Stimulated activated CD4-positive, alpha-beta T cell treated with anti-CD3 and anti-CD28 coated beads, Interleukin-15, amount 100 ng/mL, for 24 hours (primary cell): ENCODE measurements around the gene B3GALT6.

Experiments used
- DNase-seq: peaks from one replicate; pipeline ENCODE4 v3.0.0-alpha.2; 2020

Gene B3GALT6

DNA sequence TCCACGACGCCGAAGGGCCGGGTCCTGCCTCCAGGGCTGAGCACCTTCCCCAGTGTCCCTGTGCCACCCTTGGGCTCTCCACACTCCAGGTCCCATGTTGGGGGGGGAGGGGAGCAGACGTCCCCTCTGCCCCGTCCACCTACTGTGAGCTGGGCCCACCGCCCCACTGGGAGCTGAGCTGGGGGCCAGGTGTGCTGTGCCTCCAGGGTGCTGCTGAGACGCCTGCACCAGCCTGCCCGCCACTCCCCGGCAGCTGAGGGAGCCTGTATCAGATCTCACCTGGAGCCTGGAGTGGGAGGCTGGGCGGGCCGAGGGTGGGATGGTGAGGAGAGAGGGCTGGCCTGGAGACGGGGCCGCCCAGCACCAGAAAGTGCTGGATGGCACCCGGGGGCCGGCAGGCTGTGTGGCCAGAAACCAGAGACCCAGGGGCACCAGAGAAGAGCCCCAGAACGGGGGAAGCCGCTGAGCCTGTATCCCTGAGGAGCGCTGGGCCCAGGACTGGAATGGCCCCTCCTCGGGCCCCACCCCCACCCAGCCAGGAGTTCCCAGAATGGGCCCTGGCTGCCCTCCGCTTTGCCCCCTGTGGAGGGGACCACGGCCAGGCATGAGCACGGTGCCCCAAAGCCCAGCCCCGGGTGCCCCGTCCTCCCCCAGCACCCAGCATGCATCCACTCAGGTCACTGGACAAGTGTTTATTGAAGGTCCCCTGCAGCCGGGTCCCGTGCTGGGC, 29.0 kb upstream of the B3GALT6 start:
- no peak for DNase-seq

DNA sequence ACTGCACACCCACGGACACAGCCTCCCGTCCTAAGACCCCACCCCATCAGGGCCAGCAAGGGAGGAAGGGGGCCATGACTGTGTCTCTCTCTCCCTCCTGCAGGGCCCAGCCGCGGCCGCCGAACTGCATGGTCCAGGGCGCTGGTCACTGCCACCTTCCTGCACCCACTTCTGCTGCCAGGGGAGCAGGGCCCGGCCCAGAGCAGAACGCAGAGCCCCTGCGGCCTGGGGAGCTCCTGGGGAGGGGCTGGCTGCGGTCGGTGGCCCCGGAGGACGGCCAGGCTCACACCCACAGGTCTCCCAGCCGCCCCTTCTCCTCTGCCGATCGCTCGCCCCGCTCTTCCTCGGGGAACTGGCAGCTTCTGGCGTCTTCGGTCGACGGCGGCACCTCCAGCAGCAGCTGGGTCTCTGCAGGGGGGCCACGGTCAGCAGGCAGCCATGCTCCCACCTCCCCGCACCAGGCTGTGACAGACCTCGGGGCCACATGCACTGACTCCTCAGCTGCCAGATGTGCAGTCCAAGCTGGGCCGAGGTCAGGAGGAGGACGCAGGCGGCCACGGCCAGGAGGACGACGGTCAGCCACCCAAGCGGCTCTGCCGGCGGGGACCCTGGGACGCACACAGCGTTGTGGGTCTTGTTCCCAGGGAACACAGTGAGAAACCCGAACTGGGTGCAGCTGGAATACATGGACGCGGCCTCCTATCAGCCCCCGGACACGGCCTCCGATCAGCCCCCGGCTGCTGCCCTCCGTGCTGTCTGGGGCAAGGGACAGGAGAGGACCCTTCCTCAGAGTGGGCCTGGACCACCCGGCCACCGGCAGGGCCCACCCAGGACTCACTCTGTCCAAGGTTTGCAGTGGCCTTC, 28.2 kb upstream of the B3GALT6 start:
- DNase-seq: no peak

DNA sequence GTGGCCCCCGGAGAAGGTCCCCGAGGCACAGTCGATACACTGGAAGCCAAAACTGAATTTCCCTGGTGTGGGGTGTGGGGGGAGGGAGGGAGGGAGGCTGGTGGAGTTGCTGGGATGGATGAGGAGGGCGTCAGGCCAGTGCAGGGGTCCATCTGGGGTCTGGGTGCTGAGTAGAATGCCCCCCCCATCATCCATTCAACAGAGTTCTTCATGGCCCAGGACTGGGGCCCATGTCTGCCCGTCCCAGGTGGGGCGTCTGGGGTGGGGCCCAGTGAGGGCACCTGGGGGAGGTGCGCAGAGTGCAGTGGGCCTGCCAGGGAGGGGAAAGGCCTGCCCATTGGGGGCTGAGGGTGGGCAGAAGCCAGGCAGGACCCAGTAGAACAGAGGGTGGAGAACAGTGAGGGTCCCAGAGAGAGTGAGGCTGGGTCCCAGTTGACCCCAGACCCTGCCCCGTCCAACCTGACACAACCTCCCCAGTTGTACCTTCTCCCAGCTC, 27.6 kb upstream of the B3GALT6 start:
- no peak for DNase-seq

DNA sequence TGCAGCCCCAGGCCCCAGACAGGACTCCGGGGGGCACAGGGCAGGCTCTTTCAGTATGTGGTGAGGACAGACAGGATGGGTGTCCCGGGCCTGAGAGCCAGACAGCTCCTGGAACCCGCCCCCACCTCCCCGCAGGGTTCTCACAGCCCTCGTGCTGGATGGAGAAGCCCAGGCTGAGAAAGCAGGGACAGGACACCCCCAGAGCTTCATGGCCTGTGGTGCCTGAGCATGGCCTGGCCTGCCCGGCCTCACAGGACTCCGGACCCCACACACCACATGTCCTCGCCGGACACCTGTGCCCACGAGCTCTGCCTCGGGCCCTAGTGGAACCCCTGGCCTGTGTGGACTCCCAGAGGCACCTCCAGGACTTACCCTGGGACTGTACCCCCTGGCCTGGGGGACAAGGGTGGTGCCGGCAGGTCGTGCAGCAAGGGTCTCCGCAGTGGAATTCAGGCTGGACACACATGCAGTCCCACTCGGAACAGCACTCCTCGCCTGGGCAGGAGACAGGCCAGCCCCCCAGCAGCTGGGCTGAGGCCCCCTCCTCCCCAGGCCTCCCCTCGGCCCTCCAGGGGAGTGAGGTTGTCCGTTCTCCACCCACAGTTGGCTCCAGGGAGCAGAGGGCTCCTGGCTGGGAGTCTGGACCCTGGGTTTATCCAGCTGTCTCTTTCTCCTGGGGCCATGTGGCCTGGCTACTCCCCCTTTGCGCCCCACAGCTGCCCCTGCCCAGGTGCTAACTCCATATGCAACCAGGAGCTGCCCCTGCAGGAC, 26.9 kb upstream of the B3GALT6 start:
- peak; percentile 7 for DNase-seq

DNA sequence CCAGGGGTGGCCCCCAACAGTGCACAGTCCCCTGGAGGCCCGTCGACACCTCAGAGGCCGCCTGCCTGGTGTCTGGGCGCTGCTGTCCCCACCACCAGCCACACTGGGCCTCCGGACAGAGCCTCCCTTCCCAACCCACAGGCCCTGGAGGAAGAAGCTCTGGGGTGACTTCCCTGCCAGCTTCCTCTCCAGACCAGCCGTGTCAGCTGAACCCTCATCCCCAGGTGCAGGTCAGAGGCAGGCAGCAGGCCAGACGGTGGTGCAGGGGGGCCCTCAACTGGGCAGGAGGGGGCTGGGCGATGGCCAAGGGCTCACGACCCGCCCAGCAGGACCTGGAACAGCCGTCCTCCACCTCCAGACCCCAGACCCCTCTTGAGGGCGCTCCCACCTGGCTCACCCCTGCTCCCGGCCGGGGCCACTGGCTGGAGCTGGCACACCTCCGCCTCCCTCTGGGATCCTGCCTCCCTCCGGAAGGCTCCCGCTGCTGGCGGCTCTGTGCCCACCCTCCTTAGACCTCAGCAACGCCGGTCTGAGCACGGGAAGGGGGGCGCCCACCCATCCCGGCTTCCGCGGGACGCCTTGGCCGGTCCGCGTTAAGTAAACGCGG, 26.2 kb upstream of the B3GALT6 start:
- no peak for DNase-seq

DNA sequence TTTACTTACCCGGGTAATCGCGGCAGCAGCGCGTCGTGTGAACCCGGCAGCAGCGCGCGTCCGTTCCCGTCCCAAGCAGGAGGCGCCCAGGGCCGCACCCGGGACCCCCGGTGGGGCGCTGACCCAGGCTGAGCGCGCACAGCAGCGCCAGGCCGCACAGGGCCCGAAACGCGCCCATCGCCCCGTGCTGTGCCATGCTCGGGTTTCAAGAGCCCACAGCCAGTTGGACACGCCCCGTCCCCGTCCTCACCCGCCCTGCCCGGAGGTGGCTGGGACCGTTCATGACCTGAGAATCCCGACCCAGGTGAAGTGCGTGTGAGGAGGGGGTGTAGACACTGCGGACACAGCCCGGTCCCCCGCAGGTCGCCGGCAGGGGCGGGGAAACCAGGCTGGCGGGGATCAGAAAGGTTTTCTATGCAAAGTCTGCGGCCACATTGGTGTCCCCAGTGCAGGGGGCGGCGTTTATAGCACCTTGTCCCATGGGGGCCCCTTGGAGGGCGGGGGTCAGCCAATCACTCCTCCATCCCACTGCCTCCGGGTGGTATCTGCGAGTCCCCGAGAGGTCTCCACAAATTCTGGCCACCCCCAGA, 25.6 kb upstream of the B3GALT6 start, which contains the start of gene TNFRSF18:
TSS of gene TNFRSF18 (minus strand) at position 217 of the 590 bp plus-strand sequence. CDS start at position 196, 21 bp downstream.
- peak; percentile 77 for DNase-seq

DNA sequence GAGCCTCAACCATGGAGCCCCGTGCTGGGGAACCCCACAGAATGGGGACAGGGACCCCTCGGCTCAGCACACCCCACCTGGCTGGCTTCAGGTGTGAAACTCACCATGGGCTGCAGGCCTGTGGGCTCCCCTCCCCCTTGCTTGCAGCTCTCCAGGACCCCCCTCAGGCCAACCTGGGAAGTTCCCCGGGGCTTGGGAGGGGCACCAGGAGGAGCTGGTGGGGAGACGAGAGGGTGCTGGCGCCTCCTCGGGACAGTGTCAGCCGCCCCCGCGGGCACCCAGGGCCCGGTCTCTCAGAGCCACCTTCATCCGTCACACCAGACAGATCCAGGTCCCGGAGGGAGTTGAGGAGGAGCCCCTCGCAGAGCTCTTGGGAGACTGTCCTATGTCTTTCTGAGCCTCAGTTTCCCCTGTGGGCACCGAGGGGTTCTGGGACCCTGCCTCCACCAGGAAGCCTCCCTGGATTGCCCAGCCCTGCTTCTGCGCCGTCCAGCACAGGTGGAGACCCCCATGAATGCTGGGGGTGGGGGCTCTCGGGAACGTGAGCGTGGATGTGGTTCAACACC, 25.0 kb upstream of the B3GALT6 start:
- peak; percentile 49 for DNase-seq

DNA sequence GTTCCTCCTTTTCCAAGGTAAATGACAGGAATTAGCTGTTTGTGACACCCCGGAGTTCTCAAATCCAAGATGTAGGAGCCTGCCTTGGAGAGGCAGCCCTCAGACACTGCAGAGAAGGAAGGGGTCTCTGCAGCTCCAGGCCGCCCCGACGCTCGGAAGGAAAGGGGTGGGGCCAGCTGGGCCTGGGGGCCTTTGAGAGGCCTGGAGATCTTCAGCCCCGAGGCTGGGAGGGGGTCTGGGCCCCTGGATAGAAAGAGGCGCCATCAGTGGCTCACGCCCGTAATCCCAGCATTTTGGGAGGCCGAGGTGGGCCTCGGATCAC, 24.5 kb upstream of the B3GALT6 start:
- DNase-seq: no peak

DNA sequence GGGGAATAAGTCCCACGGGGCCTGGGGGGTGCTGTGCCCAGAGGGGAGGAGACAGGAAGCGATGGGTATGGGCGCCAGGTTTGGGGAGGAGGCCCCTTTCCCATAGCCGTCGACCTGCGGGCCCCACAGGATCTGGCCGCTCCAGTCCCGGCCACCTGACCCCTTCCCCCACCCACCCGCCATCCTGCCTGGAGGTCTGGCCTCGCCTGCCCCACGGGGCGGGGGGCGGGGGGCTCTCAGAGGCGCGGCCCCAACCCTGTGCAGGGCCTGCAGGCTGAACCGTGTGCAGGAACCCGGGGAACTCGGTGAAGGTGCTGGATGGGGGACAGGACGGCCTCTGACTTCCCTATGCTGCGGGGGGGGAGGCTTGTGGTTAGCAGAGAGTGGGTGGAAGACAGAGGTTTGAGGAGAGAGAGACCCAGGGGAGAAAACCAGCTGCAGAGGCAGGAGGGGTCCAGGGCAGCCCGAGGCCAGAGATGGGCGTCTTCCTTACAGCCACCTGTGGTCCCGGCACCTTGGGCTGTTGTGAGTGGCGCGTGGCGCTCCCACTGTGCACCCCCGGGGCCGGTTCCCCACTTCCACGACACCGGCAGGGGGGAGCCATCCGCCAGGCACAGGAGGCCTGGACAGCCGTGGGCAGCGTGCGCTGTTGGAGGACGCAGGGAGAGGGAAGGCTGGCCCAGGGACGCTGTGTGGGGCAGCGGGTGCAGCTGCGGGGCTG, 23.2 kb upstream of the B3GALT6 start:
- DNase-seq: peak; percentile 78

DNA sequence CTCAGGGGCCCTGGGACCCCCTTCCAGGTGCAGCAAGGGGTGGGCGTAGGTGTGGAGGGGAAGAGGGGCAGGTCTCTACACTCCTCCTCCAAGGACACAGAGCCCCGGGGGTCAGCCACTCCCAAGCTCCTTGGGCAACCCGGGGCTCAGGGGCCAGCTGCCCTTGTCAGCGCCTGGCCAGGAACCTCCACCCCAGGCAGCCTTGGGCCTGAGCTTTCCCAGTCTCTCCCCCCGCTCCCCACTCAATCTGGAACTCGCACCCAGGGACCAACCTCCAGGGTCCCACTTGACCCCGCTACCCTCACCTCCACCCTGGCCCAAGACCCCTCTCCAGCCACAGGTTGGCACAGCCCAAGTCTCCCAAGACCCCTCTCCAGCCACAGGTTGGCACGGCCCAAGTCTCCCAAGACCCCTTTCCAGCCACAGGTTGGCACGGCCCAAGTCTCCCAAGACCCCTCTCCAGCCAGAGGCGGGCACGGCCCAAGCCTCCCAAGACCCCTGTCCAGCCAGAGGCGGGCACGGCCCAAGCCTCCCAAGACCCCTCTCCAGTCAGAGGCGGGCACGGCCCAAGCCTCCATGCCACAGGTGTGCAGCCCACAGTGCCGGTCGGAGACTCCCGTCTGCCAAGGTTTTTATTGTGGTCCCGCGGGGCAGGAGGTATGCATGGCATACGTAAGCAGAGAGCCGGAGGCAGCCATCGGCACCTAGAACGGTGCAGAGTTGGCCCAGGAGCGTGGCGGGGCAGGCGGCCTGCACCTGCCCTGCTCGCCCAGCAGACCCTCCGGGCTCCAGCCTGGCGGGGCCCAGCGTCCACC, 21.1 kb upstream of the B3GALT6 start:
- peak; percentile 11 for DNase-seq

DNA sequence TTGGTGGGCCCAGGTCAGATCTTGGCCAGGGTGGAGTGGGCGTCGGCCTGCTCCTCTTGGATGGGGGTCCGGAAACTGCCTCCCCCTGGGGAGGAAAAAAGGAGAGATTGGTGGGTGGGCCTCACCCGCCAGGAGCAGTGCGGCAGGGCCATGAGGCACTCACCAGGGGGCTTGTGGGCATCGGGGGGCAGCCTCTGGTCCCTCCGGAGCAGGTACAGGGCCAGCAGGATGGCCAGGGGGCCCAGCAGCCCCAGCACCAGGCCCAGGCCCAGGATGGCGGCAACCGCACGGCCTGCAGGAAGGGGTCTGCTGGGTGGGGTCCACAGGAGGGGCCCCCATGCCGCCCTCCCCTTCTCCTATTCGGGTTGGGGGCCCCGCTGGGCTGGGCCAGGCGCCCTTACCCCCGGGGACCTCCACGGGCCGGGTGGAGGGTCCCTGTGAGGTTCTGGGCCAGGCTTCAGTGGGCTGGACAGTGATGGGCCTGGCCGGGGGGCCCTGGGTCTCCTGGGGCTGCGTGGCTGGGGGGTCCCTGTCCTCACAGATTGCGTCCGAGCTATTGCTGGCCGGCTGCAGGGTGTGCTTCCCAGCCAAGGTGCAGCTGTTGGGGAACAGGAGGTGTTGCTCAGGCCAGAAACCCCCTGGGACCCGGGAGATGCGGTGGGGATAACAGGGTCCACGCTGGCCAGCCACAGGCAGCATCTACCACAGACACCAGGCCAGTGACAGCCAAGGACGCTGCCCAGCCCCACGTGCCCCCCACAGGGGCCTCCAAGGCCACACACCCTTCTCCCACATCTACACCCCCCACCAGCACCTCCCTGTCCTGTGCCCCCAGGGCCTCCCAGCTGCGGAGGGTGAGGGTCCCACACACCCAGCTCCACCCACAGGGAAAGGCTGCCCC, 20.2 kb upstream of the B3GALT6 start:
- DNase-seq: peak; percentile 20

DNA sequence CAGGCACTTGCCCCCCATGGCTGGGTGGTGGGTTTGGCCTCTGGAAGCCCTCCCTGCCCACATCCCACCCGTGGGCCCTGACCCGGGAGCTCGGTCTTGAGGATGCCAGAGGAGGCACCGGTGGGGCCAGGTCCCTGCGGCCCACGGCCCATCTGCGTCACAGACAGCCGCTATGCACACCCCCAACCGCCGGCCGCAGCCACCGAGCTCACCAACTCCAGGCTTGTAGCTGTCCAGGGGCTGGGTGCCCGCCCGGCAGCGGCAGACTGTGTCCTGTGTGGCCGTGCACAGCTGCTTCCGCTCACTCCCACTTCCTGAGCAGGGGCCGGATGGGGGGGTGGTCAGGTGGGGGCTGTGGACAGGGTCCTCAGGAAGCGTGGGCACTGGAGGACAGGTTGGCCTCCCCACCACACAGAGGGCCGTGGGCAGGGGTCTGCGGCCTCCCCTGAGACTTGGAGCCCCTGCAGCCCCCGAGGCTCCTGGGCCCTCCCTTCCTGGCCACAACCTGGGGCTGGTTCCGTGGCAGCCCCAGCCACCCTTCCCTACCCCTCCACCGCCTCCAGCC, 19.2 kb upstream of the B3GALT6 start:
- peak; percentile 69 for DNase-seq

DNA sequence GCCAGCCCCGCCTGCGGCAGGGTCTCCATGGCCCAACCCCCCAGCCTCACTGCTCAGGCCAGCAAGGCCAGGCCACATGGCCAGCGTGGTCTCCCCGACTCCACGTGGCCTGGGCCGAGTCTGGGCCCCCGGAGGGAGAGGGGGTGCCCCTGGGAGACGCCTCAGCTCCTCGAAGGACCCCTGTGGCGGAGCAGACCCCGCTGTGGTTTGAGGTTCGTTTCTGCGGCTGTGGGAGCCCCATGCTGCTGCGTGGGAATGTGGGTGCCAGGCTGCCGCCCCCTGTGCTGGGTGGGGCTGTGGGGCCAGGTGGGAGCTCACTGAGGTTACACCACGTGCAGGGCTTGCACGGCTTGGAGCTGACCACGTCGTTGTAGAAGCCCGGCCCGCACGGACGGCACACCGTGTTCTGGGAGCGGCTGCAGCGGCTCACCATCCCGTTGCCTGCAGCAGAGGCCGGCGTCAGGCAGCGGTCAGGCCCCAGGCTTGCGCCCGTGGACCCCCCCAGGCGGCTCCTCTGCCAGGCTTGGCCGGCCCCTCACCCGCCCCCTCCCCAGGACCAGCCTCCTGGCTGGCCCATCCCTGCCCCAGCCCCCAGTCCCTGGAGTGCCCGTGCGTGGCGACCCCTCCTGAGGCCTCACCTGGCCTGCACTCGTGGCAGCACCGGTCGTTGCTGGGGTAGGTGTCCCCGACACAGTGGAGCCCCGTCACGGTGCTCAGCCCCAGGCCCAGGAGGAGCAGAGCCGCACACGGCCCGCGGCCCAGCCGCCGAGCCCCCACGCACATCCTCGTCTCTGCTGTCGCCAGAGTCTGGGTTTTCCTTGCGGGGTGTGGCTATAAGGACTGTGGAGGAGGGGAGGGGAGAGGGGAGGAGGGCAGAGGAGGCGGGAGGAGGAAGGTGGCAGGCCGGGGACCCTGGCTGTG, 18.4 kb upstream of the B3GALT6 start, which contains the start of gene TNFRSF4:
TSS of gene TNFRSF4 (minus strand) at position 809 of the 921 bp plus-strand sequence. CDS start at position 783, 26 bp downstream.
- DNase-seq: peak; percentile 77

DNA sequence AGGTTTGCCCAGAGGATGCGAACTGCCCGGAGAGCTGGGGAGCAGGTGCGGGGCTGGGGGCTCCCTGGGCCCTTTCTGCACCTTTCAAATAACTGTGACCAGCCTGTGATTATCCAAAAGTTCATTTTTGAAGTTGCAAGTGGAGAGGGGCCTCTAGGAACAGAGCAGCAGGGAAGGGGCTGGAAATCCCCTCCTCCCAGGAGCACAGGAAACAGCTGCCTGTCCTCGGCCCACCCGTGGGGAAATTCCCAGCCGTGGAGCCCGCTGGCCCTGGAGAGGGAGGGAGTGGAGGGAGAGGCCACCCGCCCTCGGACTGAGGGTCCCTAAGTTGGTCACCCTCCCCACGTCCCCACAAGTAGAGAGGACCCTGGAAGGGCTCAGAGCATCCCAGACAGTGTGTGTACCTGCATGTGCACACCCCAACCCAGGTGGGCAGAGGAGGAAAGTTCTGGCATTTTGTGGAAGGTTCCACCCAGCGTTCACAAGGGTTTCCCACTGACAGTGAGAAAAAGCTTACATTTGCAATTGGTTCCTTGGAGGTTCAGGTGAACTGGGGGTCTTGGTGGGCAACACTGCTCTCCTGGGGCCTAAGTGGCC, 16.9 kb upstream of the B3GALT6 start:
- DNase-seq: peak; percentile 42

DNA sequence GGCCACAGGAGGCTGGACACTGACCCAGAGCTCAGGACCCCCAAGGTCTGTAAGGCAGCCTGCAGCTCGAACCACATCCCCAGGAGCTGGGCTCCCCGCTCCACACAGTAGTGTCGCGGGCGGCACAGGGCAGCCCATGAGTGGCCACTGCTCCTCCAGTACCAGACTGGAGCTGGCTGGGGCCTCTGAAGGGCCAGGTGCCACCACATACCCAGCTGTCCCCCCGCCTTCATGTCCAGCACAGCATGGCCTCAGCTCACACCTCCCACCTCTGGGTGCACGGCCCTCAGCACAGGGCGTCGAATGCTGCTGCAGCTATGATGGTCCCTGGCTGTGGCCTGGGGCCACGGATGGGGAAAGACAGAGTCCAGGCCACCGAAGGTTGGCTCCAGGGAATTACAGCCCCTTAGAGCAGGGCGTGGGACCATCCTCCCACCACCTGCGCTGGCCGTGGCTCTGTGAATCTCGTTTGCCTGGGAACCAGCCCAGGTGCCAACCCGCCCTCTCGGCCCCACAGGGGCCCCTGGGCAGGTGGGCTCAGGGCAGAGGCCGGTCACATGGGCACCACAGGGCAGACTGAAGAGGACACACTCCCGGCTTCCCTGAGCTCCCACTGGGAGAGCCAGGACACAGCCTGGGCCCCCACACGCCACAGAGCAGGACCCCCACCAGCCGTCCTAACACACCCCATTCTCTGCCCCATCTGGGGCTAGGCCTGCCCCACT, 16.0 kb upstream of the B3GALT6 start:
- peak; percentile 16 for DNase-seq
